Embryonic facial prominence (tissue), 1 donor: Measurements from ENCODE around the gene RFX5.
"Not testable (repeated sequence)": the region's sequence is repeated elsewhere in the genome, so short reads cannot be mapped to it uniquely, and the experiment has no call there.

ENCODE experiments used
- DNase-seq: peaks from one replicate; pipeline ENCODE4 v3.0.0-alpha.2; 2016; ENCODE audit errors: extremely low spot score

RFX5 gene

GRCh38 chr1:151346769-151347522, at the start of gene RFX5:
Gene RFX5, minus strand, starts transcription at chr1:151347252. Its CDS starts 932 bp downstream, at chr1:151346320.
- peak; percentile 95 for DNase-seq

GRCh38 chr1:151396265-151396664, 49.2 kb upstream of the RFX5 start:
- DNase-seq, result not testable (repeated sequence)

- DNase-seq, result no peak
Measured at GRCh38 chr1:151393583-151393982, 46.5 kb upstream of the RFX5 start.

- DNase-seq, result no peak
Measured at GRCh38 chr1:151391079-151391563, 44.1 kb upstream of the RFX5 start.

DNA sequence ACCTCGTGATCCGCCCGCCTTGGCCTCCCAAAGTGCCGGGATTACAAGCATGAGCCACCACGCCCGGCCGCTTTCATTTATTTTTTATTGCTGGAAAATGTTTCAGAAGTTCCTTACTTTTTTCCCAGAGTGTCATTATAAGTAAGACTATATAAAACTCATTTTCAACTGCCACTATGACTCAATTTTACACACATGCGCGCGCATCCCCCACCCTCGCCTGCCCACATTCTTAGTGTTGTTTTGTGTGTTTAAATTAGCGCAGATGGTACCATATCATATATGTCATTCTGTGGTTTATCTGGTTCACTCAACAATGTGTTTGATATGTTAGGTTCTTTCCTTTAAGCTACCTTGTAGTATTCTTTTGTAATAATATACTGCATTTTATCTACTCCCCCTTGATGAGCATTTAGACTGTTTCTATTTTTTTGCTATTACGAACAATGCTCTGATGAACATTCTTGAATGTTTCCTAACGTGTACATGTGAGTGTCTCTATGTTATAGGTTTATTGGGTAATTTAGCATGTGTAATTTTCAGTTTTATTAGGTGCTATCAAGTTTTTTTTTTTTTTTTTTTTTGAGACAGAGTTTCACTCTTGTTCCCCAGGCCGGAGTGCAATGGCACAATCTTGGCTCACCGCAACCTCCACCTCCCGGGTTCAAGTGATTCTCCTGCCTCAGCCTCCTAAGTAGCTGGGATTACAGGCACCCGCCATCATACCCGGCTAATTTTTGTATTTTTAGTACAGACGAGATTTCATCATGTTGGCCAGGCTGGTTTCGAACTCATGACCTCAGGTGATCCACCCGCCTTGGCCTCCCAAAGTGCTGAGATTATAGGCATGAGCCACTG, 43.4 kb upstream of the RFX5 start:
- DNase-seq, result not testable (repeated sequence)

GRCh38 chr1:151386002-151386401, 39.0 kb upstream of the RFX5 start:
- DNase-seq, result no peak

GRCh38 chr1:151384584-151384983, 37.5 kb upstream of the RFX5 start:
- DNase-seq, result no peak

- no peak for DNase-seq
Measured at GRCh38 chr1:151377150-151377884, 30.3 kb upstream of the RFX5 start.

GRCh38 chr1:151373196-151373595, 26.1 kb upstream of the RFX5 start:
- DNase-seq, result no peak

DNA sequence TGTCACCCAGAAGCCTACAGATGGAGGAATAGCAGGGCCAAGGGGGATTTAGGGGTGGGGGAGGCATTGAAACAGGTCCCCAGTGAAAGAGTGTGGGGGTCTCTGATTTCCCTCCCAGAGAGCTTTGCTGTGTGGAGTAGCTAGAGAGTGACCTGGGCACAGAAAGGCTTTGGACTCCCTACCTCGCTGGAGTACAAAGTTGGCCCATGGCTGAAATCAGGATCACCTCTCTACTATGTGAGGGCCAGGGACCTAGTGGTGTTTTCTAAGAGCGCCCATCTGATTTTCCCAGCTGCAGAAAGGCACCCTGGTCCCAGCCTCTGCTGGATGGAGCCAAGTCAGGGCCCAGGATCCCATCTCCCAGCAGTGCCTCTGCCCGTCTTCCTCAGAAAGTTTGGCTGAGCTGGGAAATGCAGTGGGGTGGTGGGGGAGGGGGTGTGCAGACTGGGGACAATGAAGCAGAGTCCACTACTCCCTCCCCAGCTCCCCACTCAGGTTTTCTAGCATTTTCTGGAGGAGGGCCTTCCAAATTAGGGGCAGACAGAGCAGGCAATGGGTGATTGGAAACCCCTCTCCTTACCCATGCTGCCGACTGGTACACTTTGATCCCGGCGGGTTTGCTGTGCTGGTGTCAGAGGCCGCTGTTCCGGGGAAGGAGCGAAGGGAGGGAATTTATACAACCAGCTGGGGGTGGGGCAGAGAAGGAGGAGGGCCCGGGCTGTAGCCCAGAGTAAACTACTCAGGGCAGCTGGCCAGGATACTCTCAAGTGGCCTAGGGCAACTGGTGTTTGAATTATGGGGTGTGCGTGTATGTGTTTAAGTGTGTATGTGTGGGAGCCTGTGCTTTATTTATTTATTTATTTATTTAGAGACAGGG, 25.2 kb upstream of the RFX5 start, which contains the start of gene SELENBP1:
Gene SELENBP1 (minus strand): TSS at position 648 of the 877 bp plus-strand sequence. CDS start 64 bp downstream, at position 584.
- no peak for DNase-seq

DNA sequence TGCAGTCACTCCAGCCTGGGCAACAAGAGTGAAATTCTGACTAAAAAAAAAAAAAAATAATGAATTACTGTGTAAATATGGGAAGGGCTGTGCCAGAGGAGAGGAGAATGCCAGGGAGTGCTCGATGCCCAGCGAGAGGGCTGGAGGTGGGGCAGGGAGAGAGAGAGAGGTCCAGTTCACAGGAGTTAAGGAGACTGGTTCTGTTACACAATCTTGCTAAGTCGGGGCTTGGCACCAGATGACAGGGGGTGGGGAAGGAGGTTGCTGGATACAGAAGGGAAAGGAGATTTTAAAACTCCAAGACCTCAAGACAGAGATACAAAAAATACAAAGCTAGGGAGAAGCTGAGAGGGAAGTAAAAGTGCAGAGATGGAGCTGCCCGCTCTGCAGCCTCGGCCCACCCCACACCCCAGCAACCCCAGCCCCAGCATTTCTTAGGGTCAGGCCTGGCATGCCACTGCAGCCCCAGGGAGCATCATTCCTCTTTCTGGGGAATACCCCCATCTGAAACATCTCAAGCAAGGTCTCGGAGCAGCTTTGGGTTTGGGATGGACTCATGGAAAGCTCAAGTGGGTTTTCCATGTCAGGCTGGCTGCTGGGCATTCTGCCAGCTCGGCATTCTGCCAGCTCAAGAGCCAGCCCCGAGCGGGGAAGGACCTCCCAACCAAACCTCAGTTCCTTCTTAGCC, 24.5 kb upstream of the RFX5 start:
- DNase-seq, result no peak

- no peak for DNase-seq
Measured at GRCh38 chr1:151370211-151370911, 23.3 kb upstream of the RFX5 start.

- no peak for DNase-seq
Measured at GRCh38 chr1:151369621-151370048, 22.6 kb upstream of the RFX5 start.

DNA sequence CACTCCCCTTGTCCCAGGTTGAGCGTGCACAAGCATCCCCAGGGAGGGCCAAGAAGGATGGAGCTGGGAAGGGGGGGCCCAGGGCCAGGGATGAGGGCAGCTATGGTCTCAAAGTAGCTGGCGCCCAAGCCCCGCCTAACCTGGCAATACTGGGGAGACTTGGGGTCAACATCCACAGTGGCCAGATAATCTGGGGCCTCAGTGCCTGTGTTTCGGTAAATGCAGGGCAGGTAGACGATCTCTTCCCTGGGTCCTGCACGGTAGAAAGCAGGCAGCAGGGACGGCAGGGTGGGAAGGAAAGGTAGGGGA, 22.2 kb upstream of the RFX5 start:
- no peak for DNase-seq

GRCh38 chr1:151368393-151369301, 21.6 kb upstream of the RFX5 start:
- no peak for DNase-seq

- no peak for DNase-seq
Measured at GRCh38 chr1:151367658-151368392, 20.8 kb upstream of the RFX5 start.

DNA sequence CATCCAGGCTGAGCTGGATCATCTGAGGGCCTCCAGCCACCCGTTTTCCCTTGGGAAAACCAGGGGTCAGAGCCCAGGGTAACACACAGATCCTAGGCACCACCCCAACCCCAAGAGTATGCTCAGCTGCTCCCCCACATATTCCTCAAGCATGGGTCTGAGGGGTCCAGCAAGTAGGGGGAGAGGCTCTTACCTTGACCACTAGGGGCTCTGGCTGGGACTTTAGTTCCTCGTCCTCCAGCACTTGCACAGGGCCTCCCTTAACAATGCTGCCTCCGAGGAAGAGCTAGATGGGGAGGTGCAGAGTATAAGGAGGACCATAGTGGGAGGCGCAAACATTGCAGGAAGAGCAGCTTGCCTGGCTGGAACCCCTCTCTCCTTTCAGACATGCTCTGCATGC, 17.9 kb upstream of the RFX5 start:
- no peak for DNase-seq
